Measurements from ENCODE around the gene EFNA2. TPM values are rescaled to one million over a fixed set of nuclear protein-coding genes. Genes with fewer than 3 reads are reported as not detected.
"Not testable (repeated sequence)": the region's sequence is repeated elsewhere in the genome, so short reads cannot be mapped to it uniquely, and the experiment has no call there.

EFNA2 gene
- polyA plus RNA-seq, 1 donor from 2014 or later: 10.3 TPM

GRCh38 chr19:1304197-1304924, 18.7 kb downstream of the EFNA2 start:
- H3K36me3 ChIP-seq (ENCODE audit: insufficient read depth, low read length): no peaks in the 10 kb centered on the region
- no peak for TF ChIP-seq EP300 (conservative IDR thresholded peaks at IDR 0.05; ENCODE audit: poor library complexity, severe bottlenecking)
- TF ChIP-seq CTCF (IDR thresholded peaks at IDR 0.05; ENCODE audit: poor library complexity, severe bottlenecking): no peak
- H4K20me1 ChIP-seq (ENCODE audit: insufficient read depth): no peaks in the 10 kb centered on the region
- H3K9me3 ChIP-seq (ENCODE audit: low read length): no peaks in the 10 kb centered on the region
- no peak overlapping the region for H3K27ac ChIP-seq (ENCODE audit: low read length)
- no peaks in the 10 kb centered on the region for H3F3A ChIP-seq (ENCODE audit: insufficient read depth, low read length, poor library complexity, severe bottlenecking)
- H3K4me3 ChIP-seq (ENCODE audit: low read length): no peak overlapping the region
- H3K79me2 ChIP-seq (replicated peaks; ENCODE audit: insufficient read depth, low read length): no peaks in the 10 kb centered on the region
- H3K4me2 ChIP-seq (ENCODE audit: low read length): no peak overlapping the region
- H3K9ac ChIP-seq (ENCODE audit: low read length): no peak overlapping the region
- H2AFZ ChIP-seq (ENCODE audit: low read depth, low read length): no peak overlapping the region
- H3K9me2 ChIP-seq (ENCODE audit: insufficient read depth, low read length): no peaks in the 10 kb centered on the region
- H3K27me3 ChIP-seq (ENCODE audit: insufficient read depth, low read depth, low read length): no peaks in the 10 kb centered on the region

- H3K27ac ChIP-seq (ENCODE audit: low read length); H3K4me2 ChIP-seq (ENCODE audit: low read length); H3K79me2 ChIP-seq (replicated peaks; ENCODE audit: insufficient read depth, low read length); H4K20me1 ChIP-seq (ENCODE audit: insufficient read depth); H2AFZ ChIP-seq (ENCODE audit: low read depth, low read length); H3K36me3 ChIP-seq (ENCODE audit: insufficient read depth, low read length); H3K9me2 ChIP-seq (ENCODE audit: insufficient read depth, low read length); H3K4me3 ChIP-seq (ENCODE audit: low read length); H3K9me3 ChIP-seq (ENCODE audit: low read length); H3K9ac ChIP-seq (ENCODE audit: low read length); H3F3A ChIP-seq (ENCODE audit: insufficient read depth, low read length, poor library complexity, severe bottlenecking); H3K27me3 ChIP-seq (ENCODE audit: insufficient read depth, low read depth, low read length): not testable (repeated sequence)
Measured at GRCh38 chr19:1305354-1305753, 19.7 kb downstream of the EFNA2 start.

- no peaks in the 10 kb centered on the region for H3K27me3 ChIP-seq (ENCODE audit: insufficient read depth, low read depth, low read length)
- no peak overlapping the region for H3K27ac ChIP-seq (ENCODE audit: low read length)
- H3K4me3 ChIP-seq (ENCODE audit: low read length): no peak overlapping the region
- H3K9me3 ChIP-seq (ENCODE audit: low read length): no peaks in the 10 kb centered on the region
- H3F3A ChIP-seq (ENCODE audit: insufficient read depth, low read length, poor library complexity, severe bottlenecking): no peaks in the 10 kb centered on the region
- H3K36me3 ChIP-seq (ENCODE audit: insufficient read depth, low read length): no peaks in the 10 kb centered on the region
- TF ChIP-seq SMC3 (conservative IDR thresholded peaks at IDR 0.05; ENCODE audit: poor library complexity): no peak
- TF ChIP-seq POLR2AphosphoS5 (IDR thresholded peaks at IDR 0.05): no peak
- TF ChIP-seq RAD21 (conservative IDR thresholded peaks at IDR 0.05): no peak
- TF ChIP-seq, protein P1, sequence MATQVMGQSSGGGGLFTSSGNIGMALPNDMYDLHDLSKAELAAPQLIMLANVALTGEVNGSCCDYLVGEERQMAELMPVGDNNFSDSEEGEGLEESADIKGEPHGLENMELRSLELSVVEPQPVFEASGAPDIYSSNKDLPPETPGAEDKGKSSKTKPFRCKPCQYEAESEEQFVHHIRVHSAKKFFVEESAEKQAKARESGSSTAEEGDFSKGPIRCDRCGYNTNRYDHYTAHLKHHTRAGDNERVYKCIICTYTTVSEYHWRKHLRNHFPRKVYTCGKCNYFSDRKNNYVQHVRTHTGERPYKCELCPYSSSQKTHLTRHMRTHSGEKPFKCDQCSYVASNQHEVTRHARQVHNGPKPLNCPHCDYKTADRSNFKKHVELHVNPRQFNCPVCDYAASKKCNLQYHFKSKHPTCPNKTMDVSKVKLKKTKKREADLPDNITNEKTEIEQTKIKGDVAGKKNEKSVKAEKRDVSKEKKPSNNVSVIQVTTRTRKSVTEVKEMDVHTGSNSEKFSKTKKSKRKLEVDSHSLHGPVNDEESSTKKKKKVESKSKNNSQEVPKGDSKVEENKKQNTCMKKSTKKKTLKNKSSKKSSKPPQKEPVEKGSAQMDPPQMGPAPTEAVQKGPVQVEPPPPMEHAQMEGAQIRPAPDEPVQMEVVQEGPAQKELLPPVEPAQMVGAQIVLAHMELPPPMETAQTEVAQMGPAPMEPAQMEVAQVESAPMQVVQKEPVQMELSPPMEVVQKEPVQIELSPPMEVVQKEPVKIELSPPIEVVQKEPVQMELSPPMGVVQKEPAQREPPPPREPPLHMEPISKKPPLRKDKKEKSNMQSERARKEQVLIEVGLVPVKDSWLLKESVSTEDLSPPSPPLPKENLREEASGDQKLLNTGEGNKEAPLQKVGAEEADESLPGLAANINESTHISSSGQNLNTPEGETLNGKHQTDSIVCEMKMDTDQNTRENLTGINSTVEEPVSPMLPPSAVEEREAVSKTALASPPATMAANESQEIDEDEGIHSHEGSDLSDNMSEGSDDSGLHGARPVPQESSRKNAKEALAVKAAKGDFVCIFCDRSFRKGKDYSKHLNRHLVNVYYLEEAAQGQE (IDR thresholded peaks at IDR 0.05; ENCODE audit: borderline replicate concordance): no peak
- TF ChIP-seq CTCF (IDR thresholded peaks at IDR 0.05; ENCODE audit: poor library complexity, severe bottlenecking): no peak
- no peak for TF ChIP-seq MXI1 (conservative IDR thresholded peaks at IDR 0.05; ENCODE audit: poor library complexity, severe bottlenecking)
- TF ChIP-seq EP300 (conservative IDR thresholded peaks at IDR 0.05; ENCODE audit: poor library complexity, severe bottlenecking): no peak
- TF ChIP-seq TAF1 (IDR thresholded peaks at IDR 0.05; ENCODE audit: low read depth): no peak
- no peak for TF ChIP-seq EZH2 (IDR thresholded peaks at IDR 0.05; ENCODE audit: borderline replicate concordance, insufficient read depth, low read length, poor library complexity, severe bottlenecking)
- no peaks in the 10 kb centered on the region for H4K20me1 ChIP-seq (ENCODE audit: insufficient read depth)
- H2AFZ ChIP-seq (ENCODE audit: low read depth, low read length): no peak overlapping the region
- H3K9ac ChIP-seq (ENCODE audit: low read length): no peak overlapping the region
- no peaks in the 10 kb centered on the region for H3K9me2 ChIP-seq (ENCODE audit: insufficient read depth, low read length)
- H3K4me2 ChIP-seq (ENCODE audit: low read length): no peak overlapping the region
- no peaks in the 10 kb centered on the region for H3K79me2 ChIP-seq (replicated peaks; ENCODE audit: insufficient read depth, low read length)
Measured at GRCh38 chr19:1307320-1307719, 21.6 kb downstream of the EFNA2 start.
